ENCODE results near the gene MYOCD. TPM values are rescaled to one million over a fixed set of nuclear protein-coding genes. Genes with fewer than 3 reads are reported as not detected.

MYOCD gene
- total and polyA plus RNA-seq, 2 donors = 0.05 to 0.80 TPM

DNA sequence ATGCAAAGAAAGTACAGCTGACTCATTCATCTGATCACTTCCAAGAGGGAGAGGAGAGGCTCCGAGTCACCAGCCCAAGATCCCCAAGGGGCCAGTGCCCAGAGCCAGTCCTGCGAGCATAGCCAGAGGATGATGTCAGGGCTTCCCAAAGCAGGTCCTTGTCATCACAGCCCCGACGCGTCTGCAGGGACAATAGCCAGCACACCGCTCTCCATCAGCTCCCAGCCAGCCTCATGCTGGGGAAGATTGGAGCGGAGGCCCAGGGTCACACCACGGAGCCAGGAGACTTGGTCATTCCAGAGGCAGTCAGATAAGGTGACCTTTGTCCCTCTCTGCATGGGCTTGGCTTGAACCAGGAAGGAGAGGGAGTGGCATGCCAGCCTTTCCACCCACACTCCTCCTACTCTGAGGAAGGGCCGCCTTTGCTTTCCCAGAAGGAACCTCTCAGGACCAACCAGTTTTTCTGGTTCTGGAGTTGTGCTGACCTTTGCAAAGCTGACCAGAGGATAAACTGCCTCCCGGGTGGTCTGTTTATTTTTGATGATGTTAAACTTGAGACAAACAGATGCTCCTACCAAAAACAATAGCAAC lies 65.3 kb downstream of the MYOCD start:
- H3K36me3 ChIP-seq (ENCODE audit: control insufficient read depth in 2 of 2, insufficient read depth in 2 of 2, low read length in 1 of 2) = no peaks in the 10 kb centered on the region
- H3K4me1 ChIP-seq (ENCODE audit: control insufficient read depth in 2 of 2, insufficient read depth in 2 of 2, low read length in 2 of 2) = no peaks in the 10 kb centered on the region
- DNase-seq (ENCODE audit: low read depth in 6 of 9, low spot score in 9 of 9) = no peak
- no peaks in the 10 kb centered on the region for H3K27me3 ChIP-seq (ENCODE audit: control insufficient read depth in 2 of 2, insufficient read depth in 1 of 2, low read length in 1 of 2)
- H3K9me3 ChIP-seq (ENCODE audit: control insufficient read depth in 2 of 2, insufficient read depth in 1 of 2, low read length in 1 of 2) = no peaks in the 10 kb centered on the region
- WGBS = 43% methylated on average over 10 of the region's 10 CpGs
- H3K27ac ChIP-seq (ENCODE audit: low read depth in 1 of 2, low read length in 1 of 2) = no peak overlapping the region
- no peak overlapping the region for H3K4me3 ChIP-seq (ENCODE audit: low read length in 2 of 2)

DNA sequence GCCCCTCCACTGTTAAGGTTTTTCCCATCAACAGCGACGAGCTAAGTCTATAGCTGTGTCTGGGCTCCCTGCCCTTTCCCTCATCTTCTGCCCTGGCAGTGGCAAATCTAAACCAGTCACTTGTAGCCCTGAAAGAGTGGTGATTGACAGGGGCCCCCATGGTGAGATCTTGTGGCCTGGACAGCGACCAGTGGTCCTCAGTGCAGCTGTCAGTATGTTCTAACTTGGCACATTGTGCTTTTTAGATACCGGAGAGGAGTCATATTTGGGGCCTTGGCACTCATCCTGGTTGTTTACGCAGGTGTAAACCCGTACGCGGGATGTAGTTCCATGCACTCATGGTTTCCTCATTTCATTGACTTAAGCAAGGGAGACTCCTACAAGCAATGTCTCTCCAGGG lies 66.1 kb downstream of the MYOCD start:
- Histone ChIP-seq H3K36me3 (ENCODE audit: control insufficient read depth in 2 of 2, insufficient read depth in 2 of 2, low read length in 1 of 2) (no peaks in the 10 kb centered on the region), H3K4me1 (ENCODE audit: control insufficient read depth in 2 of 2, insufficient read depth in 2 of 2, low read length in 2 of 2) (no peaks in the 10 kb centered on the region), H3K4me3 (ENCODE audit: low read length in 2 of 2) (no peak overlapping the region), H3K27me3 (ENCODE audit: control insufficient read depth in 2 of 2, insufficient read depth in 1 of 2, low read length in 1 of 2) (no peaks in the 10 kb centered on the region), H3K27ac (ENCODE audit: low read depth in 1 of 2, low read length in 1 of 2) (no peak overlapping the region), H3K9me3 (ENCODE audit: control insufficient read depth in 2 of 2, insufficient read depth in 1 of 2, low read length in 1 of 2) (no peaks in the 10 kb centered on the region)
- 92% methylated on average over 8 of the region's 8 CpGs for WGBS
- DNase-seq (ENCODE audit: low read depth in 6 of 9, low spot score in 9 of 9) = no peak

DNA sequence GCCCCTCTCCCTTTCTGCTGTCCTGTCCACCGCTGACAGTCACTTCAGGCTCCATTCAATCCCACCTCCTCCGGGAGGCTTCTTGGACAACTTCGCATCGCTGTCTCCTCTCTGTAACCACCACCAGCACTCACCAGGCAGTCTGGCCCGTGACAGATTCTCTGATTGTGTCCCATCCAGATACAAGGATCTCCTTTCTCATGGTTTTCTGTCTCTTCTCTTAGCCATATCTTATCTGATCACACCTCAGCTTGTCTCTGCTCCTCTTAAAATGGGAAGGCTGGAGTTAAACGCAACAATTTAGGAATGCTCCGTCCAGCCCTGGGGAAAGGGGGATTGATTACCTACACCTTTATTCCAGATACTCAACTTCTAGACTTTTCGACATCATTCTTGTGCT lies 66.7 kb downstream of the MYOCD start:
- H3K9me3 ChIP-seq (ENCODE audit: control insufficient read depth in 2 of 2, insufficient read depth in 1 of 2, low read length in 1 of 2) = no peaks in the 10 kb centered on the region
- no peak overlapping the region for H3K27ac ChIP-seq (ENCODE audit: low read depth in 1 of 2, low read length in 1 of 2)
- no peaks in the 10 kb centered on the region for H3K4me1 ChIP-seq (ENCODE audit: control insufficient read depth in 2 of 2, insufficient read depth in 2 of 2, low read length in 2 of 2)
- no peak overlapping the region for H3K4me3 ChIP-seq (ENCODE audit: low read length in 2 of 2)
- no peaks in the 10 kb centered on the region for H3K27me3 ChIP-seq (ENCODE audit: control insufficient read depth in 2 of 2, insufficient read depth in 1 of 2, low read length in 1 of 2)
- no peak for DNase-seq (ENCODE audit: low read depth in 6 of 9, low spot score in 9 of 9)
- H3K36me3 ChIP-seq (ENCODE audit: control insufficient read depth in 2 of 2, insufficient read depth in 2 of 2, low read length in 1 of 2) = no peaks in the 10 kb centered on the region
- 93% methylated on average over 8 of the region's 8 CpGs for WGBS

GRCh38 chr17:12734926-12735325 lies 69.2 kb downstream of the MYOCD start:
- H3K27me3 ChIP-seq (ENCODE audit: control insufficient read depth in 2 of 2, insufficient read depth in 1 of 2, low read length in 1 of 2) = no peaks in the 10 kb centered on the region
- 85% methylated on average over 7 of the region's 7 CpGs for WGBS
- no peak for DNase-seq (ENCODE audit: low read depth in 6 of 9, low spot score in 9 of 9)
- H3K36me3 ChIP-seq (ENCODE audit: control insufficient read depth in 2 of 2, insufficient read depth in 2 of 2, low read length in 1 of 2) = no peaks in the 10 kb centered on the region
- H3K27ac ChIP-seq (ENCODE audit: low read depth in 1 of 2, low read length in 1 of 2) = no peak overlapping the region
- no peak overlapping the region for H3K4me3 ChIP-seq (ENCODE audit: low read length in 2 of 2)
- no peaks in the 10 kb centered on the region for H3K9me3 ChIP-seq (ENCODE audit: control insufficient read depth in 2 of 2, insufficient read depth in 1 of 2, low read length in 1 of 2)
- no peaks in the 10 kb centered on the region for H3K4me1 ChIP-seq (ENCODE audit: control insufficient read depth in 2 of 2, insufficient read depth in 2 of 2, low read length in 2 of 2)

GRCh38 chr17:12735517-12735916 lies 69.8 kb downstream of the MYOCD start:
- Histone ChIP-seq H3K27ac (ENCODE audit: low read depth in 1 of 2, low read length in 1 of 2) (no peak overlapping the region), H3K27me3 (ENCODE audit: control insufficient read depth in 2 of 2, insufficient read depth in 1 of 2, low read length in 1 of 2) (no peaks in the 10 kb centered on the region), H3K4me3 (ENCODE audit: low read length in 2 of 2) (no peak overlapping the region), H3K36me3 (ENCODE audit: control insufficient read depth in 2 of 2, insufficient read depth in 2 of 2, low read length in 1 of 2) (no peaks in the 10 kb centered on the region), H3K4me1 (ENCODE audit: control insufficient read depth in 2 of 2, insufficient read depth in 2 of 2, low read length in 2 of 2) (no peaks in the 10 kb centered on the region), H3K9me3 (ENCODE audit: control insufficient read depth in 2 of 2, insufficient read depth in 1 of 2, low read length in 1 of 2) (no peaks in the 10 kb centered on the region)
- 91% methylated on average over 8 of the region's 8 CpGs for WGBS
- no peak for DNase-seq (ENCODE audit: low read depth in 6 of 9, low spot score in 9 of 9)

DNA sequence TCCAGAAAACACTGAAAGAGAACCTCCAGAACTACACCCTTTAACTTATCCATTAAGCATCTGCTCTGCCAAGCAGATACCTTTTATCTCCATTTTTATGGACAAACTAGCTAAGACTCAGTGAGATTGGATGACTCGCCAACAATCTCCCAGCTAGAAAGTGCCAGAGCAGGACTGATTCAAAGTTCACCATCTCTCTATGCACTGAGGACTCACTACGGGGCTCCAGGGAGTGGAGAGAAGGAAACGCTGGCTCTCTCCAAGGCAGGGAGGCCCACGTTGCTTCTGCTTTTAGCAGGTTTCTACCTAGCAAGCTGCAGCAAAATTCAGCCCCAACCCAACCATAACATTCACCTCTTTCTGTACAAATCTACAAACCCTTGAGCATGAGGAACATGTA lies 70.8 kb downstream of the MYOCD start:
- no peaks in the 10 kb centered on the region for H3K9me3 ChIP-seq (ENCODE audit: control insufficient read depth in 2 of 2, insufficient read depth in 1 of 2, low read length in 1 of 2)
- 62% methylated on average over 4 of the region's 4 CpGs for WGBS
- H3K4me1 ChIP-seq (ENCODE audit: control insufficient read depth in 2 of 2, insufficient read depth in 2 of 2, low read length in 2 of 2) = no peaks in the 10 kb centered on the region
- H3K36me3 ChIP-seq (ENCODE audit: control insufficient read depth in 2 of 2, insufficient read depth in 2 of 2, low read length in 1 of 2) = no peaks in the 10 kb centered on the region
- no peak overlapping the region for H3K4me3 ChIP-seq (ENCODE audit: low read length in 2 of 2)
- no peaks in the 10 kb centered on the region for H3K27me3 ChIP-seq (ENCODE audit: control insufficient read depth in 2 of 2, insufficient read depth in 1 of 2, low read length in 1 of 2)
- no peak for DNase-seq (ENCODE audit: low read depth in 6 of 9, low spot score in 9 of 9)
- no peak overlapping the region for H3K27ac ChIP-seq (ENCODE audit: low read depth in 1 of 2, low read length in 1 of 2)

GRCh38 chr17:12737740-12738469 lies 72.2 kb downstream of the MYOCD start:
- WGBS = 89% methylated on average over 7 of the region's 7 CpGs
- Histone ChIP-seq H3K27me3 (ENCODE audit: control insufficient read depth in 2 of 2, insufficient read depth in 1 of 2, low read length in 1 of 2) (no peaks in the 10 kb centered on the region), H3K36me3 (ENCODE audit: control insufficient read depth in 2 of 2, insufficient read depth in 2 of 2, low read length in 1 of 2) (no peaks in the 10 kb centered on the region), H3K9me3 (ENCODE audit: control insufficient read depth in 2 of 2, insufficient read depth in 1 of 2, low read length in 1 of 2) (no peaks in the 10 kb centered on the region), H3K4me1 (ENCODE audit: control insufficient read depth in 2 of 2, insufficient read depth in 2 of 2, low read length in 2 of 2) (no peaks in the 10 kb centered on the region), H3K4me3 (ENCODE audit: low read length in 2 of 2) (no peak overlapping the region), H3K27ac (ENCODE audit: low read depth in 1 of 2, low read length in 1 of 2) (no peak overlapping the region)
- DNase-seq (ENCODE audit: low read depth in 6 of 9, low spot score in 9 of 9) = no peak

GRCh38 chr17:12738624-12739023 lies 72.9 kb downstream of the MYOCD start:
- no peaks in the 10 kb centered on the region for H3K4me1 ChIP-seq (ENCODE audit: control insufficient read depth in 2 of 2, insufficient read depth in 2 of 2, low read length in 2 of 2)
- H3K27ac ChIP-seq (ENCODE audit: low read depth in 1 of 2, low read length in 1 of 2) = no peak overlapping the region
- 92% methylated on average over 2 of the region's 2 CpGs for WGBS
- no peak overlapping the region for H3K4me3 ChIP-seq (ENCODE audit: low read length in 2 of 2)
- no peaks in the 10 kb centered on the region for H3K9me3 ChIP-seq (ENCODE audit: control insufficient read depth in 2 of 2, insufficient read depth in 1 of 2, low read length in 1 of 2)
- H3K27me3 ChIP-seq (ENCODE audit: control insufficient read depth in 2 of 2, insufficient read depth in 1 of 2, low read length in 1 of 2) = no peaks in the 10 kb centered on the region
- H3K36me3 ChIP-seq (ENCODE audit: control insufficient read depth in 2 of 2, insufficient read depth in 2 of 2, low read length in 1 of 2) = no peaks in the 10 kb centered on the region
- no peak for DNase-seq (ENCODE audit: low read depth in 6 of 9, low spot score in 9 of 9)

DNA sequence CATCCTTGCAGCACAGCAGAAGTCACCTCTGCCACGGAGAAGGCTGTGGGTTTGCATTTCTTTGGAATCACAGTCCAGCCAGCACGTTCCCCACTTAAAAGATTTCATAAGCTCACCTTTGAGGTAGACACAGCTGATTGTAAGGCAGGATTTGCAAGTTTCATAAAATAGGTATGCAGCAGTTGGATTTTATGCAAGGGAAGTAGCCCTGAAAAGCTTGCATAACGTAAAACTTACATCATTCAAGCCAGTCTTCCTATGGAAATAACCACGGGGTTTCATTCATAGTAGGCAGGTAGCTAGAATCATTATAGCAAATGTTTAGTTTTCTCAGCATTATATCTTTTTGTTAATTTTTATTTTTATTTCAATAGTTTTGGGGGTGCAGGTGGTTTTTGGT lies 73.8 kb downstream of the MYOCD start:
- Histone ChIP-seq H3K36me3 (ENCODE audit: control insufficient read depth in 2 of 2, insufficient read depth in 2 of 2, low read length in 1 of 2) (no peaks in the 10 kb centered on the region), H3K4me3 (ENCODE audit: low read length in 2 of 2) (no peak overlapping the region), H3K27me3 (ENCODE audit: control insufficient read depth in 2 of 2, insufficient read depth in 1 of 2, low read length in 1 of 2) (no peaks in the 10 kb centered on the region), H3K9me3 (ENCODE audit: control insufficient read depth in 2 of 2, insufficient read depth in 1 of 2, low read length in 1 of 2) (no peaks in the 10 kb centered on the region), H3K27ac (ENCODE audit: low read depth in 1 of 2, low read length in 1 of 2) (no peak overlapping the region), H3K4me1 (ENCODE audit: control insufficient read depth in 2 of 2, insufficient read depth in 2 of 2, low read length in 2 of 2) (no peaks in the 10 kb centered on the region)
- DNase-seq (ENCODE audit: low read depth in 6 of 9, low spot score in 9 of 9) = no peak
- 80% methylated on average over 4 of the region's 4 CpGs for WGBS

Data from thymus (tissue), 11 donors.